Testis (tissue), 3 donors: ENCODE data around the gene CCDC51. TPM values are rescaled to one million over a fixed set of nuclear protein-coding genes. Genes with fewer than 3 reads are reported as not detected.
A peak's percentile ranks its signal among the peaks of the same experiment; 100 is the strongest.

Experiments used
- DNase-seq: peaks from one replicate; pipeline ENCODE4 v3.0.0-alpha.2; 2019
- H3K27ac ChIP-seq, 2 donors: fragments of 200-600 bp; sonication (generic); one replicate each; pipeline ENCODE4 v1.5.1; 2019
- H3K27me3 ChIP-seq: fragments of 200-600 bp; sonication (generic); one replicate; pipeline ENCODE4 v1.5.1; 2019
- H3K36me3 ChIP-seq: fragments of 200-600 bp; sonication (generic); one replicate; pipeline ENCODE4 v1.5.1; 2017; ENCODE audit warnings: low read depth; ENCODE audit errors: missing control alignments
- H3K4me1 ChIP-seq: fragments of 200-600 bp; sonication (generic); one replicate; pipeline ENCODE4 v1.5.1; 2019
- H3K4me3 ChIP-seq, 2 donors: fragments of 200-600 bp; sonication (generic); one replicate each; pipeline ENCODE4 v1.5.1; 2017 to 2019
- H3K9me3 ChIP-seq: fragments of 200-600 bp; sonication (generic); one replicate; pipeline ENCODE4 v1.5.1; 2017
- POLR2A ChIP-seq: fragments of 450-650 bp; IDR thresholded peaks from one replicate; pipeline ENCODE4 v1.6.1; 2017; ENCODE audit warnings: antibody characterized with exemption, mild to moderate bottlenecking, moderate library complexity
- WGBS, 2 donors: methylation state at CpG; one replicate each; pipeline ENCODE4 v1.1.5; 2018; 5-methylcytosine and 5-hydroxymethylcytosine counted together
- intact Hi-C: fragments of 100-400 bp; cut with DNase I; formaldehyde crosslinking; loops from one replicate; pipeline ENCODE4 v1.15.1; 2023; ENCODE audit warnings: low total_unique reads
- polyA plus RNA-seq: library from polyadenylated mRNA; stranded (reverse); fragments of 350-450 nt; fragmentation: Illumina TruSeq; extraction: RNeasy Lipid Tissue Mini Kit (QIAGEN cat#74804); gene quantifications from one replicate; pipeline ENCODE4 v1.2.3, GENCODE V29; 2014; ENCODE audit warnings: low read depth, low replicate concordance; ENCODE audit not compliant: insufficient read depth
- total RNA-seq, 2 donors: library from RNA; depleted of rRNA; stranded (reverse); fragments of >200 nt; gene quantifications; one replicate each; pipeline ENCODE4 v1.2.3, GENCODE V29; 2016
- TF ChIP-seq, protein P1 (sequence below), 3 experiments: fragments of 450-650 bp in 2 of 3; fragments of 200-600 bp in 1 of 3; sonication (generic) in 1 of 3; IDR thresholded peaks; one replicate each; pipeline ENCODE4 v1.5.1; 2016 to 2019; ENCODE audit warnings: antibody characterized with exemption in 3 of 3, mild to moderate bottlenecking in 2 of 3, moderate library complexity in 1 of 3

Gene CCDC51
- total and polyA plus RNA-seq, 3 donors from 2014 or later, result 11.7 to 16.0 (median 16.0) TPM

DNA sequence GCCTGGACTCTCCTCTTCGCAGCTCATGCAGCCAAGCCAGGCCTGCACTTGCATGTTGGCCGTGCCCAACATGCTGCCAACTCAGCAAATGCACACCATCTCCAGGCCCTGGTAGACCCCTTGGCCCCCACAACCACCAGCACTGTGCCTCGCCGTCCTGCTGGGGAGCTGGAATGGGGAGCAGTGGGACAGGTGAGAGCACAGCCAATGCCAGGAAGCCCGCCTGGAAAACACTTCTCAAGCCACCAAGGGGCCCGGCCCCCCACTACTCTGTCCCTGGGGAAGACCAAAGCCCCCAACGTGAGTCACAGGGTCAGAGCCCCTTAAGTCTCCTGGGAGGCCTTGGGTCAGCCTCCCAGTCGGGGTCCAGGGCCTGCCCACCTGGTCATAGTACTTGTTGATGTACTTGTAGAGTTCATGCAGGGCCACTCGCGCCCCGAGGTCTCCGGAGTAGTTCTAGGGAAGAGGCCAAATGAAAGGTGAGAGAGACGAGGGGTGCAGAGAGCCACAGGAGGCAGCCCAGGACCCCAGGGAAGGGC is 34.5 kb downstream of the CCDC51 start:
- no peak overlapping the region for H3K27ac ChIP-seq
- no peaks in the 10 kb centered on the region for H3K9me3 ChIP-seq
- H3K4me3 ChIP-seq, result no peak overlapping the region
- TF ChIP-seq, protein P1, sequence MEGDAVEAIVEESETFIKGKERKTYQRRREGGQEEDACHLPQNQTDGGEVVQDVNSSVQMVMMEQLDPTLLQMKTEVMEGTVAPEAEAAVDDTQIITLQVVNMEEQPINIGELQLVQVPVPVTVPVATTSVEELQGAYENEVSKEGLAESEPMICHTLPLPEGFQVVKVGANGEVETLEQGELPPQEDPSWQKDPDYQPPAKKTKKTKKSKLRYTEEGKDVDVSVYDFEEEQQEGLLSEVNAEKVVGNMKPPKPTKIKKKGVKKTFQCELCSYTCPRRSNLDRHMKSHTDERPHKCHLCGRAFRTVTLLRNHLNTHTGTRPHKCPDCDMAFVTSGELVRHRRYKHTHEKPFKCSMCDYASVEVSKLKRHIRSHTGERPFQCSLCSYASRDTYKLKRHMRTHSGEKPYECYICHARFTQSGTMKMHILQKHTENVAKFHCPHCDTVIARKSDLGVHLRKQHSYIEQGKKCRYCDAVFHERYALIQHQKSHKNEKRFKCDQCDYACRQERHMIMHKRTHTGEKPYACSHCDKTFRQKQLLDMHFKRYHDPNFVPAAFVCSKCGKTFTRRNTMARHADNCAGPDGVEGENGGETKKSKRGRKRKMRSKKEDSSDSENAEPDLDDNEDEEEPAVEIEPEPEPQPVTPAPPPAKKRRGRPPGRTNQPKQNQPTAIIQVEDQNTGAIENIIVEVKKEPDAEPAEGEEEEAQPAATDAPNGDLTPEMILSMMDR (IDR thresholded peaks at IDR 0.05), result no peak
- no peak for TF ChIP-seq POLR2A
- 87 to 88% methylated on average over 13 of the region's 13 CpGs for WGBS, 2 donors
- peaks cover 5% of the 10 kb centered on the region for H3K4me1 ChIP-seq
- no peaks in the 10 kb centered on the region for H3K27me3 ChIP-seq
- DNase-seq, result no peak
- H3K36me3 ChIP-seq, result no peaks in the 10 kb centered on the region
- intact Hi-C loops, result no loop called here

DNA sequence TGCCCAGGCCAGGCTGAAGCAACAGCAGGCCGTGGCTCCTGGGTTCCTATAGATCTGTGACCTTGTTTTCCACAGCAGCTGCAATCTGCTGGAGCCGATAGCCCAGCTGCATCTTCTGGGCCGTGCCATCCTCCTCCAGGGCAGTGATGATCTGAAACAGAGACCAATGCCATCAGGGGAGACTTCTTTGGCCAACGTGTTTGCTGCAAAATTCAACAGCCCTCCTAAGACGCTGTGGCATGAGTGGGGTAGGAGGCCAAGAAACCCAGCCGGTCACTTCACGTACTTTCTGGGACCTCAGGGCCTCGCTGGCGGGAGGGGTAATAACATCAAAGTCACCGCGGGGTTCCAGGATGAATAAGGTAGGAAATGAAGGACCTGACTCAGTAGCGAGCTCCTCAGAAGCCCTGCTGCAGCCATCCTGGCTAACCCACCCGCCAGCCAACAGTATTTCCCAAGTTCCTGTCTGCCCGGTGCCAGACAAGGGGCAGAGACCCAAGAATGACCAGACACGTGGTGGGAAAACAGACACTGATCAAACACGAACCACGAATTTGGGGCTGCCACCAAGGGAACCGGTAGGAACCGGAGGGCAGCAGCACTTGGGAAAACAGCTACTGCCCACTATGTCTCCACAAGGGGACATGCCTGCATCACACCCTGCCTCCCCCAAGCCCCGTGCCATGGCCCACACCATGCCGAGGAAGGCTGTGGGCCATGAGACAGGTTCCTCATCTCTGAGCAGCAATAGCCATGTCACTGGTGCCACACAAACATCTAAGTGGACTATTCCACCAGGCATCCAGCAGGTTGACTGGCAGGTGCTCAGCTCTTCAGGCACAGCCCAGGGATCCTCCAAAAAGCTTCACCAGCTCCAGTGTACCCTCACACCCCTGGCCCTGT is 35.2 kb downstream of the CCDC51 start:
- Histone ChIP-seq H3K27ac (no peak overlapping the region), H3K4me1 (peaks cover 5% of the 10 kb centered on the region), H3K9me3 (no peaks in the 10 kb centered on the region), H3K4me3 (no peak overlapping the region), H3K27me3 (no peaks in the 10 kb centered on the region), H3K36me3 (no peaks in the 10 kb centered on the region)
- WGBS, 2 donors, result 82 to 87% methylated on average over 20 to 21 of the region's 21 CpGs
- DNase-seq, result peak; percentile 11
- no peak for TF ChIP-seq POLR2A
- TF ChIP-seq, protein P1 (IDR thresholded peaks at IDR 0.05), result no peak
- intact Hi-C loops, result loop anchor here (5.0 kb wide), 1 partner anchor 33 kb away; no protein-coding TSS in a partner anchor

DNA sequence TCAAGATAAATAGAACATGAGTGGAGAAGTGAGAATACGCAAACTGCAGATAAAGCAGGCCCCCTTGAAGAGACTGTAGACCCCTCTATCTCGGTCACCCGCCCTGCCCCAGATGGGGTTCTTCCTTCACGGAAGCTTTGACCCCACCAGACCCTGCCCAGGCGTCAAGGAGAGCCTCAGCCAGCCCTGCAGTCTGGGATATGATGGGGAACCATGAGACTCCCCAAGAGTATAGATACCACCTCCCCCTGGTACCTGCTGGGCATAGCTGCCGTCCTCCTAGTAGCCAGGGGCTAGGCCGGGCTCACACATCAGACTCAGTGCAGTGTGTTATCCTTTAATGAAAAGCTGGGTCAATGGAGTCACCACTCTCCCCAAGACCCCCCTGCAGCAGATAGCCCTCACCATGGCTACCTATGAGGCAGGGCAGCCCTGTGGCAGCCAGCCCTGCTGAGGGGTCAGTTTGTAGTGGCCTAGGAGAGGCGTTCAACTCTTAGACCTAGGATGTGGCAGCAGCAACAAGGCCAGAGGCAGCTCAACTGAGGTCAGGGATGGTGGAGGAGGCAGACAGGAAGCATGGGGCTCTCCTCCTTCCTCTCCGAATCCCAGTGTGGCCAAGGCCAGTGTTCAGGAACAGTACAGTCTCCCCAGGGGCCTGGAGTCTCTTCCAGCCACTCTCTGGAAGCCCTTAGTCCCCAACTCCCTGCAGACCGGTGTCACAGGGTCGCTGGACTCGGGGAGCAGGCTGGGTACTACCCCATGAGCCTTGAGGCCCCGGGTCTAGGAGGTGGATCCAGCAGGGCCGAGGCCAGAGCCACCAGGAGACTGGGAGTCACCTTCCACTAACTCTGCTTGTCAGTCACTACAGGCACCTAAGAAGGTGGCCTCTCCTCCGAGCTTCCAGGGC is 36.1 kb downstream of the CCDC51 start:
- 88 to 90% methylated on average over 12 to 15 of the region's 15 CpGs for WGBS, 2 donors
- no peak for DNase-seq

DNA sequence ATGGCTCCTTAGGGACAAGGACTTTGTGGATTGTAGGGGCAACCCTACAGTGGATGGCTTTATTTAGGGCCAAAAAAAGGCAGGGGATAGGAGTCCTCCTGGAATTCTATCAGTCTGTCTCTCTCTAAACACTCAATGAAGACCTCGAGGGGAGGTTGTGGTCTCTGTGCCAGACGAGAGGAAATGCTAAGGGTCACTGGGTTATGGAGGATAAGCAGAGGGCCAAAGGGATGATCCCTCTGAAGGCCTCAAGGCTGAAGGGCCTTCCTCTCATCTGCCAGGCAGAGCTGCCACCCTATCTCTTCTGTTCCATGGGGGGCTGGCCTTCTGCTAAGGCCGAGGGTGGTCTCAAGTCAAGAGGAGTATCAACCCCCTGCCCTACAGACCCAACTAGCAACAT is 37.0 kb downstream of the CCDC51 start:
- Histone ChIP-seq H3K36me3 (no peaks in the 10 kb centered on the region), H3K4me3 (no peak overlapping the region), H3K9me3 (no peaks in the 10 kb centered on the region), H3K27me3 (no peaks in the 10 kb centered on the region), H3K27ac (peak overlapping the region; percentile 27 to 83), H3K4me1 (peaks cover 5% of the 10 kb centered on the region)
- DNase-seq, result no peak
- TF ChIP-seq POLR2A, result no peak
- TF ChIP-seq, protein P1 (IDR thresholded peaks at IDR 0.05), result no peak
- 62 to 71% methylated on average over 3 of the region's 3 CpGs for WGBS, 2 donors
- intact Hi-C loops, result loop anchor here (5.0 kb wide), 1 partner anchor 34 kb away; no protein-coding TSS in a partner anchor

More for the DNA sequence above, 36.1 kb downstream of the CCDC51 start:
- Histone ChIP-seq H3K27ac (peak overlapping the region in 1 of 2 donors; percentile 83), H3K36me3 (no peaks in the 10 kb centered on the region), H3K9me3 (no peaks in the 10 kb centered on the region), H3K4me3 (no peak overlapping the region), H3K4me1 (peaks cover 5% of the 10 kb centered on the region), H3K27me3 (no peaks in the 10 kb centered on the region)
- intact Hi-C loops, result loop anchor here (5.0 kb wide), 1 partner anchor 34 kb away; no protein-coding TSS in a partner anchor
- TF ChIP-seq, protein P1 (IDR thresholded peaks at IDR 0.05), result no peak
- TF ChIP-seq POLR2A, result no peak
